ENCODE data around the gene INTS11.

Gene INTS11

GRCh38 chr1:1342584-1343115 lies 18.2 kb upstream of the INTS11 start:
- no peak for DNase-seq

GRCh38 chr1:1342061-1342562 lies 17.7 kb upstream of the INTS11 start:
- no peak for DNase-seq

GRCh38 chr1:1341549-1342021 lies 17.1 kb upstream of the INTS11 start:
- no peak for DNase-seq

GRCh38 chr1:1340791-1341548 lies 16.5 kb upstream of the INTS11 start:
- DNase-seq, result no peak

DNA sequence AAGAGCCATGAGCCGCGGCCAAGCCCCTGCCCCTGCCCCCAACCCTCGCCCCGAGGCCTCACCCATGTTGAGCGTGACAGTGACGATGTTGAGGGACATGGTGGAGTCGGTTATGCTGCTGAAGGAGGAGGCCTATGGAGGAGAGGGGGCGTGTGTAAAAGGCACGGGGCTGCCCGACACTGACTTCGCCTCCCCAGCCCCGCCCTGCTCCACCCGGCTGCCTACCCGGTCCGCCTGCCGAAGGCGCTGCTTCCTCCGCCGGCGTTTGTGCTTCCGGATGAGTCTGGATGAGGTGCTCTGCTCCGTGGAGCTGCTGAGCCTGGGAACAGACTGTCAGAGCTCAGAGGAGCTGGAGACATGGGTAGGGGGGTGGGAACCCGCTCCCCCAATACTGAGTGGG lies 15.7 kb upstream of the INTS11 start:
- no peak for DNase-seq

GRCh38 chr1:1338278-1338677 lies 13.8 kb upstream of the INTS11 start:
- no peak for DNase-seq

DNA sequence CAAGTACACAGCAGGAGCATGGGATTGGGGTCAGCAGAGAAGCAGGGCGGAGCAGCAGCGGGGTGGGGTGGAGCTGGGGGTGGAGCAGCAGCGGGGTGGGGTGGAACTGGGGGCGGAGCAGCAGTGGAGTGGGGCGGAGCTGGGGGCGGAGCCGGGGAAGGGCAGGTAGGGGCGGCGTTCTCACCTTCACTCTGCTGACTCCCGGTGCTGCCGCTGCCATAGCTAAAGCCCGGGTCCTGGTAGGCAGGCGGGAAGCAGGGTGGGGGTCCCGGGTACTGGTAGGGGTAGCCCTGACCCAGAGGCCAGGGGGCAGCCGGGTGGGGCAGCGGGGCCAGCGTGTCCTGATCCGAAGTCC lies 13.3 kb upstream of the INTS11 start:
- DNase-seq, result no peak

DNA sequence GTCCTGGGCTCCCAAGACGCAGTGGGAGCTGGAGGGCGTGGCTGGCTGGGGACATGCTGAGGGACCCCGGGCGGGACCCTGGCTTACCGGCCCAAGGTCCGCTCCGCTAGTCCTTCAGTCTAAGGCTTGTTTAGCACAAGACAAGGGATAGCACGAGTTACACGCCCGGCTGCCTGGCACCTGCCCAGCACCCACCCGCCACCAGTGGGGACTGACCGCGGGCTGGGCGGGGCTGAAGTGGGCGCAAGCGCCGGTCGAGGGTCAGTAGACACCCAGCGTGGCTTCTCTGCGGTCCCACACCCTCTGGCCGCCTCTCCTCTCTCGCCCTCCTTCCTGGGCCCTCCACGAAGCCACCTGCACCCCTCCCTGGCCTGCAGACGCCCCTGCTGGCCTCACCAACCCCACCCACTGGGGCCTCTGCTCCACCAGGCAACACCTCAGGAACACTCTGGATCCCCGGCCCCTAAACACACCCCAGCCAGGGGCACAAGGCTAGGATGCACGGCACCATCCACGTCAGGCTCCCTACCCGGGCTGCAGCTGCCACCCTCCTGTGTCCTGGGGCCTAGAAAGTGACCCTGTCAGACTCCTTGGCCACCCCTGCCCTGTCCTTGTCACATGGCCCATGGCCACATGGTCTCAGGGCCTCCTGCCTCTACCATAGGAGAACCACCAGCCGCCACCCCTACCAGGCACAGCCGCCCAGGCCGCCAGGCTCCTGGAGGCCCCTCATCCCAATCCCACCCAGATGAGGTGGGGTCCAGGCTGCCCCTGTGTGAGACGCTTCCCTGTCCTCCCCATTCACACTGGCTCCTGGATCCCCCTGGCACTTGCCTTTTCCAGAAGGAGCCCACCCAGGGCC lies 12.7 kb upstream of the INTS11 start:
- DNase-seq, result no peak

DNA sequence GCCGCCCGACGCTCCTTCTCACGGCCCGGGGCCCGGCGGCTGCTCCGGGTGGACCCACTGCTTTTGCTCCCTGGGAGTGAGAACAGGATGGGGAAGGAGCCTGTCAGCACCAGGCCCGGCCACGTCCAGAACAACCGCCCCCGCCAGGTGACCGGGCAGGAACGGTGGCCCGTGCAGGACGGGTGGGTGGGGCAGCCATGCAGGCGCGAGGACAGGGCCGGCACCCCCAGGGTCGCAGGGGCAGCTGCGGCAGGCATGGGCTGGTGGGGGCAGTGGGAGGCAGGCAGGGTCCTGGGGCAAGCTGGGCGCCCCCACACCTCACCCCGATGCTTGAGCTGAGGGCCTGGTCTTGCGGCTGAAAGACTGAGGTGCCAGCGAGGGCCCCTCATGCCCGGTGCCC lies 12.0 kb upstream of the INTS11 start:
- DNase-seq, result no peak

GRCh38 chr1:1335792-1336248 lies 11.4 kb upstream of the INTS11 start:
- no peak for DNase-seq

GRCh38 chr1:1335283-1335682 lies 10.8 kb upstream of the INTS11 start:
- DNase-seq, result no peak

- DNase-seq, result no peak
Observed at GRCh38 chr1:1334835-1335234, 10.4 kb upstream of the INTS11 start.

GRCh38 chr1:1333551-1334241 lies 9.2 kb upstream of the INTS11 start:
- DNase-seq, result no peak

GRCh38 chr1:1332774-1333480 lies 8.5 kb upstream of the INTS11 start:
- DNase-seq, result no peak

DNA sequence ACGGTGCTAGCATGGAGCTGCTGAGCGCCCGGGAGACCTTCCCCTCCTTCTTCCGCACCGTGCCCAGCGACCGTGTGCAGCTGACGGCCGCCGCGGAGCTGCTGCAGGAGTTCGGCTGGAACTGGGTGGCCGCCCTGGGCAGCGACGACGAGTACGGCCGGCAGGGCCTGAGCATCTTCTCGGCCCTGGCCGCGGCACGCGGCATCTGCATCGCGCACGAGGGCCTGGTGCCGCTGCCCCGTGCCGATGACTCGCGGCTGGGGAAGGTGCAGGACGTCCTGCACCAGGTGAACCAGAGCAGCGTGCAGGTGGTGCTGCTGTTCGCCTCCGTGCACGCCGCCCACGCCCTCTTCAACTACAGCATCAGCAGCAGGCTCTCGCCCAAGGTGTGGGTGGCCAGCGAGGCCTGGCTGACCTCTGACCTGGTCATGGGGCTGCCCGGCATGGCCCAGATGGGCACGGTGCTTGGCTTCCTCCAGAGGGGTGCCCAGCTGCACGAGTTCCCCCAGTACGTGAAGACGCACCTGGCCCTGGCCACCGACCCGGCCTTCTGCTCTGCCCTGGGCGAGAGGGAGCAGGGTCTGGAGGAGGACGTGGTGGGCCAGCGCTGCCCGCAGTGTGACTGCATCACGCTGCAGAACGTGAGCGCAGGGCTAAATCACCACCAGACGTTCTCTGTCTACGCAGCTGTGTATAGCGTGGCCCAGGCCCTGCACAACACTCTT lies 7.7 kb upstream of the INTS11 start:
- no peak for DNase-seq

DNA sequence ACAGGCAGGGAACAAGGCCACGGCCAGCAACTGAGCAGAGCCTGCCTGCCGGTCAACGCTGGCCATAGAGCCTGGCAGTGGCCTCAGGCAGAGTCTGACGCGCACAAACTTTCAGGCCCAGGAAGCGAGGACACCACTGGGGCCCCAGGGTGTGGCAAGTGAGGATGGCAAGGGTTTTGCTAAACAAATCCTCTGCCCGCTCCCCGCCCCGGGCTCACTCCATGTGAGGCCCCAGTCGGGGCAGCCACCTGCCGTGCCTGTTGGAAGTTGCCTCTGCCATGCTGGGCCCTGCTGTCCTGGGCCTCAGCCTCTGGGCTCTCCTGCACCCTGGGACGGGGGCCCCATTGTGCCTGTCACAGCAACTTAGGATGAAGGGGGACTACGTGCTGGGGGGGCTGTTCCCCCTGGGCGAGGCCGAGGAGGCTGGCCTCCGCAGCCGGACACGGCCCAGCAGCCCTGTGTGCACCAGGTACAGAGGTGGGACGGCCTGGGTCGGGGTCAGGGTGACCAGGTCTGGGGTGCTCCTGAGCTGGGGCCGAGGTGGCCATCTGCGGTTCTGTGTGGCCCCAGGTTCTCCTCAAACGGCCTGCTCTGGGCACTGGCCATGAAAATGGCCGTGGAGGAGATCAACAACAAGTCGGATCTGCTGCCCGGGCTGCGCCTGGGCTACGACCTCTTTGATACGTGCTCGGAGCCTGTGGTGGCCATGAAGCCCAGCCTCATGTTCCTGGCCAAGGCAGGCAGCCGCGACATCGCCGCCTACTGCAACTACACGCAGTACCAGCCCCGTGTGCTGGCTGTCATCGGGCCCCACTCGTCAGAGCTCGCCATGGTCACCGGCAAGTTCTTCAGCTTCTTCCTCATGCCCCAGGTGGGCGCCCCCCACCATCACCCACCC lies 6.9 kb upstream of the INTS11 start, which contains the start of gene TAS1R3:
Gene TAS1R3 (plus strand): TSS at position 213 of the 898 bp plus-strand sequence. CDS start 66 bp downstream, at position 279.
- DNase-seq, result no peak

DNA sequence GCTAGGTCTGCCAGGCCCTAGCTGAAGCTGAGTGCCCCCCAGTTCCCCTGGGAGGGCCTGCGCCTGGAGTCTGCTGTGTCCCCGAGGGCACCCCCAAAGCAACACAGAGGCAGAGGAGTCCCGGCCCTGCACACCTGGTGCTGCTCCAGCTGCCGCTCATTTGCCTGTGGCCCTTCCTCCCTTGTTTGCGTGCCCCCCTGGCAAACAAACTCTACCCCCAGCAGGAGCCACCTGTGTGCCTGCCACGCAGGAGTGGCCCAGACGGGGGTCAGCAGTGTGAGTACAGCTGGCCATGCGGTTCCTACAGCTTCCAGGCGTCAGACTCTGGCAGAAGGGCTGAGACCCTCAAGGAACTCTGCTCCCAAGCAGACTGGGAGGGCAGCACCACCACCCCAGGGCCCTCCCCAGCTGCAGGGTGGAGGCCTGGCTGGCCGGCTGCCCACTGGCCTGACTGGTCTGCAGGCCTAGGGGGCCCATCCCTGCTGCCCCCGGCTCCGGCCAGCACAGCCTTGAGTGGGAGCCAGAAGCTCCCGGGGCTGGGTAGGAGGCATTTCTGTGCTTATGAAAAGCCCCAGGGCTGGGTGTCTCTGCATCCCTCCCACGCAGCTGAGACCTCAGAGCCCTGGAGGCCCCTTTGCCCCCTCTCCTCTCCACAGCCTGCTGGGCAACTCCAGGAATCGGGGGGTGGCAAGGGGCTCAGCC lies 6.1 kb upstream of the INTS11 start:
- DNase-seq, result no peak

DNA sequence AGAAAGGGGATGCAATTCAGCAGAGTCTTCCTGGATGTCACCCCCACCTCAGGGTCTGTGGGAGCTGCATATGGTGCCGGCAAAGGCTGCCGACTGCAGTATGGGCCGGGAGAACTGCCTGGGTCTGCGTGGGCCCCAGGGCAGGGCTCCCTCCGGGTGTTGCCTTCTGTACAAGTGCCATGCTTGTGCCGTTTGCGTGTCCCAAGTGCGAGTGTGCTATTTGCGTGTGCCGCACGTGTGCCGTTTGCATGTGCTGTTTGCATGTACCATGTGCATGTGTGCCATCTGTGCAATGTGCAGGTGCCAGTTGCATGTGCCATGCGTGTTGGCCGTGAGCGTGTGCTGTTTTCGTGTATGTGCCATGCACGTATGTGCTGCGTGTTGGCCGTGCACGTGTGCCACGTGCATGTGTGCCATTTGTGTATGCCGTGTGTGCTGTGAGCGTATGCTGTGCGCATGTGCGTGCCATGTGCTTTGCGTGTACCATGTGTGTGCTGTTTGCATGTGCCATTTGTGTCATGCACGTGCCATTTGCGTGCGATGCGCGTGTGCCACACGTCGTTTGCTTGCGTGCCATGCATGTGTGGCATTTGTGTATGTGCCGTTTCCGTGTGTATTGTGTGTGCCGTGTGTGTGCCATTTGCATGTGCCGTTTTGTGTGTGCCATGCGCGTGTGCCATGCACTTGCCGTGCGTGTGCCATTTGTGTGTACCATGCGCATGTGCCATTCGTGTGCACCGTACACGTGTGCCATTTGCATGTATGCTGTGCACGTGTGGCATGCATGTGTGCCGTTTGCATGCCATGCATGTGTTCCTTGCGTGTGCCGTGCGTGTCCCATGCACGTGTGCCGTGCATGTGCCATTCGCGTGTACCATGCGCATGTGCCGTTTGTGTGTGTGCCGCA lies 5.1 kb upstream of the INTS11 start:
- DNase-seq, result no peak

GRCh38 chr1:1328254-1328653 lies 3.8 kb upstream of the INTS11 start:
- no peak for DNase-seq
